Islet precursor cell (in vitro differentiated cells): Measurements from ENCODE around the gene LIMS4.
"Not testable (repeated sequence)": the region's sequence is repeated elsewhere in the genome, so short reads cannot be mapped to it uniquely, and the experiment has no call there.

Experiments
- DNase-seq: peaks from one replicate; pipeline ENCODE4 v3.0.0-alpha.2; 2018

Gene LIMS4, protein sequence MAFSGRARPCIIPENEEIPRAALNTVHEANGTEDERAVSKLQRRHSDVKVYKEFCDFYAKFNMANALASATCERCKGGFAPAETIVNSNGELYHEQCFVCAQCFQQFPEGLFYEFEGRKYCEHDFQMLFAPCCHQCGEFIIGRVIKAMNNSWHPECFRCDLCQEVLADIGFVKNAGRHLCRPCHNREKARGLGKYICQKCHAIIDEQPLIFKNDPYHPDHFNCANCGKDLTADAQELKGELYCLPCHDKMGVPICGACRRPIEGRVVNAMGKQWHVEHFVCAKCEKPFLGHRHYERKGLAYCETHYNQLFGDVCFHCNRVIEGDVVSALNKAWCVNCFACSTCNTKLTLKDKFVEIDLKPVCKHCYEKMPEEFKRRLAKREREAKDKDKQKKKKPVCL

DNA sequence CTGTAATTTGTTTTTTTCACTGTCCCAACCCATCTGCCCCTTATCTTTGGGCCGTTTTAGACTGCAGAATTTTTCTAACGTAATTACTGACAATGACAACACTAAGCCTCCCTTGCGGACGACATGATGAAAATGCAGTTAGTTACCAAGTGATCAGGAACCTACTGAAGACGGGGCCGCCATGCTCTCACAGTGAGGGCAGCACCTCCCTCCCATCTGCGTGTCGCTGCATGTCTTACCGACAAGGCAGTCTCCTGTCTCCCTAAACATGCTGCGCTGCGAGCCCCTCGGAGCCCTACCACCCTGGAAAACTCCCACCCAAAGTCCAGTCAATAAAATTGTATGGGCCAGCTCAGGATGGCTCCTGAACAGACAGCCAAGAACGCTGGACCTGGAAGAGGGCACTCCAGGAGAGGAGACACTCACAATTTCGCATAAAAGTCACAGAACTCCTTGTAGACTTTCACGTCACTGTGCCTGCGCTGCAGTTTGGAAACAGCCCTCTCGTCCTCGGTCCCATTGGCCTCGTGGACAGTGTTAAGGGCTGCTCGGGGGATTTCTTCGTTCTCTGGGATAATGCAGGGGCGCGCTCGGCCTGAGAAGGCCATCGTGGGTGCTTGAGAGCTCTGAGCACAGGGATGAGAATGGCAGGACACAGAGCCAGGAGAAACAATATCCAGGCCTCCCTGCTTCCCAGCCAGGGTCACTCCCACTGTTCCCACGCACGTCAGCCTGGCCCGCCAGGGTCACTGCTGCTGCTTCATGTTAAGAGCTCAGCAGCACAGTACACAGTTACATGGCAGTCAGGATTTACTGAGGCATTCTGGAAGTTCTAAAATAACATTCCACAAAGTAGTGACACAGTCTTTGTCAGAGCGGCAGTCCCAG, at the start of gene LIMS4:
Gene LIMS4, minus strand, starts transcription at position 646 of the 888 bp plus-strand sequence. Its CDS starts 38 bp downstream, at position 608.
- DNase-seq: not testable (repeated sequence)

DNA sequence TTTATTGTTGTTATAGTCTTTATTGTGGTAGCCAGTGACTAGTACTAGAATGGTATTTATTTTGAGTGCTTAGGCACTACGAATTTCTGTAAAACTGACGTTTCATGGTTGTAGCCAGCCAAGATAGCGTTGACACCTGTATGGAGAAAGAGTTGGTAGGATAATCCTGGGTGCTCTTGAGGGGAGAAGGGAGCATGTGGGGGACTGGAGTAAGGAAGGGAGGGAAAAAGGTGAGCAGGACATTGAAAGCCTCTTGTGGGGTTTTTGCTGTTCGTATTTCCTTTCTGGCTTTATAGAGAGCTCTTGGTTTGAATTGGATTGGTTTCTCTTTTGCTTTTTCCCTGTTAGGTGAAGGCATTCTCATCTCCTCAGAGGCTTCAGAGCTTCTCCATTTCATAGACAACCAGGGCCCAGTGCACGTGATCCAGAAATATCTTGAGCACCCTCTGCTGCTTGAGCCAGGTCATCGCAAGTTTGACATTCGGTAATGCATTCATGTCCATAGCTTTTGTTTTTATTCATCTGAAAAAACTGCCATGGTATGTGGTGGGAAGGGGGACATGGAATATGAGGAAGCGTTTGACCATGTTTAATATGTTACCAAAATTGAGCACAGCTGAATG, 27.2 kb upstream of the LIMS4 start:
- not testable (repeated sequence) for DNase-seq

DNA sequence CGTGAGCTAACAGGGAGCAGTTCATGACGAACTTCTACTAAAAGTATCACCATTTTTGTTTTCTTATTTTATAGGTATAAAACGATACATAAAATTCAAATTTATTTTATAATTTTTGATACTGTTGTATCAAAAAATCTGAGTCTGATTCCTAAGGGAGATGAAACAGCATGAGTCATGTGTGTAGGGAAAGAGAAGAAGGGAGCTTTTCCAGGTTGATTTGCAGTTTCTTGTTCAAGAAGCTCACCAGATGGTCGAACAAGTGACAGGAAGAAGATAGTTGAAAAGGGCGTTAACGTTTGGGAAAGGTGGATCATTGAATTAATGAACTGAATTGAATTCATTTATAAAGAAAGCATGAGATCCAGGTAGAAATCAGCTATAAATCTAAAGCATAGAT, 23.4 kb upstream of the LIMS4 start:
- not testable (repeated sequence) for DNase-seq

DNA sequence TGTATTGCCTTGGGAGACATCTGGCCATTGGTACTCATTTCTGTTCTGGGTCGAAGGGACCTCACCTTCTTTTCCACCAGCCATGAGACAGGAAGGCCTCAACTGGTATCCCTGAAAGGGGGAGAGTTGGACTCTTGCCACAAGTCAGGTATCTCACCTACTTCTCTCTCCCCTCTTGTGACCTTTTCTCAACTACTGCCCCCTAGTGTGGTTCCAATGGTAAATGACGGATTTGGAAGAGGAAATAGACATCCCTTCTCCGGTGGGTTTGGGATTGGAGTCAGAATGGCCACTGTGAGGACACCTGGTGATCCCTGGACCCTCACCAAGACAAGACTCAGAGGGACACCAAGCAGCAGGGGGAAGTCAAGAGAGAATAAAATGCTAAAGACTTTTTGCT, 21.9 kb upstream of the LIMS4 start:
- DNase-seq: not testable (repeated sequence)

DNA sequence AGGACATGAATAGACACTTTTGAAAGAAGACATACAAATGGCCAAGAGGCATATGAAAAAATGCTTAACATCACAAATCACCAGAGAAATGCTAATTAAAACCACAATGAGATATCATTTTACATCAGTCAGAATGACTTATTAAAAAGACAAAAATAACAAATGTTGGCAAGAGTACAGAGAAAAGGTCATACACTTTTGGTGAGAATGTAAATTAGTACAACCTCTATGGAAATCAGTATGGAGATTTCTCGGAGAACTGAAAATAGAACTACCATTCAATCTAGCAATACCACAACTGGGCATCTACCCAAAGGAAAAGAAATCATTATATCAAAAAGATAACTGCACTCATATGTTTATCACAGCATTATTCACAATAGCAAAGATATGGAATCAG, 16.4 kb upstream of the LIMS4 start:
- DNase-seq: not testable (repeated sequence)

DNA sequence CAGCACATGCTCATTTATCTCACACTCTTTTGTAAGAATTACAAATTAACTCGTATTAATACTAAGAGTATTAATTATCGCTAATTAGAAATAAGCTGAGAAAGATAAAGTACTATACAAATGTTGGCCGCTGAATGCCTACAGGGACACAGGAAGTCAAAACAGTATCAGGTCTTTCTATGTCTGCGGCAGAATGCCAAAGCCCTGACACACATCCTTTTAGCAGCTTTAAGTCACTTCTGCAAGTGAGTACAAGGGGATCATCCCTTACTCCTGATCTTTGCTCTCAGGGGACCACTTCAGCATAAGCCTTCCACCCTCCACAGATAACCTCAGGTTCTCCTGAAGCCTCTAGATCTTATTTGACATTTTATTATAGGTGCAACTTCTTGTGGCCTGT, 10.1 kb upstream of the LIMS4 start:
- DNase-seq: not testable (repeated sequence)

DNA sequence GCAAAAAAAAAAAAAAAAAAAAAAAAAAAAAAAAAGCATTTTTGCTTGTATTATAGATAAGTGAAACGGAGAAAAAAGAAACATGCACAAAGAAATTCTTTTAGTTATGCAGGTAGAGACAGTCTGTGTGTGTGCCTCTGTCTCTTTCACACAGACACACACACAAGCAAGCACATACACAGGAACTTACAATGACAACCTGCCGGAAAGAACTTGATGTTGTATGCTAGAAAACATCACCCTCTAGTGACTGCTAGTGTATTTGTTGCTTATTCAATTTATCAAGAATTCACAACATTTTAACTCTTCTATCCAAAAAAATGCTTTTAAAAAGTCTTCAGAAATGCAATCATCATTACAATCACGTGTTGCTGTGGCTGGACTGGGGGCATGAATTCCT, 8.6 kb upstream of the LIMS4 start:
- not testable (repeated sequence) for DNase-seq

DNA sequence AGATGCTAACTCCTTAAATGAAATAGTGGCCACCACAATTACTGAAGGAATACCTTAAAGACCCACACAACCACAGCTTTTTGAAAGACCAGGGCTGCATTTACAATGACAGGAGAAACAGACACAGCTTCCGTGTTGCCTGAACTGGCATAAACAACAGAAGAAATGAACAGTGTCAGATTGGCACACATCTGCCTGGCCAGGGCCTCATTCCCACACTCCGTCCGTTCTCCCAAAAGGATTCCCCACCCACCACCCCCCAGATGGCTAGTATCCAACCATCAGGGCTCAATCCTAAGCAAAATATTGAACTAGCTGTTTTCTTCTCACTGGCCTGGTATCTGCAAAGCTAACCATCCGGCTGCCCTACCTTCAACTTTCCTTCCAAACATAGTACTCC, 7.5 kb upstream of the LIMS4 start:
- DNase-seq: not testable (repeated sequence)

DNA sequence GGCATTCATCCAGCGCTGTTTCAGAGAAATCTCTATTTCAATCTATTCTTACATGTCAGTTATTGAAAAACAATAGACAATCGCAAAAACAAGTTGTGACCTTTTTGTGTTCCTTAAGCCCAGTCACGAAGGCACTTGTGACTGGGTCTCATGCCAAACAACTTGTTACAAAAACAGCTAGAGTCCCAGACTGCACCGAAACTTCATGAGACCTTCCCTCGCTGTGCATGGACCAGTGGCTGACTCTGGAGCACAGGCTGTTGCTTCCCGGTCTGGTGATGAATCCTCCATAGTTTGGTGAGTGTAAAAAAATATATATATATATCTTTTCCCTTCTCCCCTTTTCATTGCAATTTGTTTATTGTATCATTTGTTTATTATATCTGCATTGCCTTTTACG, 4.8 kb upstream of the LIMS4 start:
- not testable (repeated sequence) for DNase-seq

DNA sequence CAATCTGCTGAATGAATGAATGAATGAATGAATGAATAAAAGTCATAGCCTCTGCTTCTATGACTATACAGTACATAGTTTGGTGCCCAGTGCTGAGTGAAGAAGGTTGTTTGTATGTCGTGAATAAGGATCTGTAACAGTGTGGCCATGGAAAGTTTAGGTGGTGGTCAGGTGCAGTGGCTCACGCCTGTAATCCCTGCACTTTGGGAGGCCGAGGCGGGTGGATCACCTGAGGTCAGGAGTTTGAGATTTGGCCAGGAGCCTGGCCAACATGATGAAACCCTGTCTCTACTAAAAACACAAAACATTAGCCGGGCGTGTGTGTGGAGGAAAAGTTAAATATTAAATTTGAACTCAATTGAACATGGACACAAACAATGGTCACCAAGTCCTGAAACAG, 4.3 kb upstream of the LIMS4 start:
- not testable (repeated sequence) for DNase-seq

DNA sequence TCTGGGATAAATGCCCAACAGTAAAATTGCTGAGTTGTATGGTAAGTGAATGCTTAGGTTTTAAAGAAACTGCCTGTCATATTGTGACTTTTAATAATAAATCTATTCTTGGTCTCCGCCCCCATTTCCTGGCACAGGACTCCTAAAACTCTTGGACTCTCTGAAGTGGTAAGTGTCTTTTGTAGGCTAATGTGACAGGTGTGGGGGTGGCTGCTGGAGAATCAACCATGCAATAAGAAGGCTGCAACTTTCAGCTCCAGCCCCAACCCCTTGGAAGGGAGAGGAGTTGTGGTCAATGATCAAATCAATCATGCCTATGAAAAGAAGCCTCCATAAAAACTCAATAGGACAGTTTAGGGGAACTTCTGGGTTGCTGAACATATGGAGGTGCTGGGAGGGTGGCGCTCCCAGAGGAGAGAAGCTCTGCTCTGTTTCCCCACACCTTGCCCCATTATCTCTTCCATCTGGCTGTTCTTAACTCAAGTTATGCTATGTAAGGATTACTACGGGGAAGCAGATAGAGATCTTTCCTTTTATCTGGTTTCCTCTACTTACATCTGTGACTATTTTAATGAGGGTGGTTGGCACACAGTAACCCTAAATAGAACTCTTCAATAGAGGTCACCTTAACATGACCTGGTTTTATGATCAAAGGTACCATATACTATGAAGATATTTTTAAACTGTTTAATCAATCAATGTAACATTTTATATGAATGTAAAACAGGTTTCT, 3.2 kb upstream of the LIMS4 start:
- not testable (repeated sequence) for DNase-seq

DNA sequence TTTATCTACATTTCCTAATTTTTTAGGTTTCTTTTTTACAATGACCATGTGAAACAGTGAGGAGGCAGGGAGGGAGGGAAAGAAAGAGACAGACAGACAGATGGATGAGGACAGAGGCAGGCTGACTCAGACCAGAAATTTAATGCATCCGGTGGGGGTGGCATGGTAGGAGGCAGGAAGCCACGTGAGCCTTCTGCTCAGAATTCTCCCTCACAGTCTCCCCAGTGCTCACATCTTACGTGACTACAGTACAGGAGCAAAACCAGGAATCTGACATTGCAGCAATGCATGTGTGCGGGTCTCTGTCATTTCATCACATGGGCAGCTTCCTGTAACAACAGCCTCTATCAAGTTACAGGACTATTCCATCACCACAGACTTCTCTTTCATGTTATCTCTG, 2.3 kb upstream of the LIMS4 start:
- DNase-seq: not testable (repeated sequence)

DNA sequence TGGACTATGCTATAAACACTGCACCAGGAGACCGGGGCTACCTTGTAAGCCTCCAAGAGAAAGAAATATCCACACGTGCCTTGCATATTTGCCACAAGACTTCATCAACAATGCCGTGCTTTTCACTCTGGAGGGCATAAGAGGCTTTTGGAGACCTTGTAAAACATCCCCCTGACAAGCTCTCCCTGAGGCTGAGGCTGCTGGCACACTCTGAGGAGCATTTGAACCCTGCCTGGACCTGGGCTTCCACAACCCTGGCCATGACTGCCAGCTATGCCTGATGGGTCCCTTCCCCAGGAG, 393 bp upstream of the LIMS4 start:
- not testable (repeated sequence) for DNase-seq

DNA sequence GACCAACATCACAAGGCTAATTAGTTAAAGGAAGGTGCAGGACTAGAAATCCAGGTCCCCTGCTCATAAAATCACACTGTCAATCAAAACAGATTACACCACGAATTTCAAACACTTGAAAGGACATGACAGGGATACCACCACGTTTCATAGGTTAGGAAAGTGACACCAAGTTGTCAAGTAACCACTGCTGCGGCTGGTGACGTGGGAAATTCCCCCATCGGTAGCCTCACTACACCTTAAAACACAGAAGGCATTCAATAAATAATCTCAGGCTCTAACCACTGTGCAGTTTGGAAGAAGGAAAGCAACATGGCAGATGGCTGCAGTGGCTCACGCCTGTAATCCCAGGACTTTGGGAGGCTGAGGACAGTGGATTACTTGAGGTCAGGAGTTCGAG, 3.7 kb downstream of the LIMS4 start:
- not testable (repeated sequence) for DNase-seq

DNA sequence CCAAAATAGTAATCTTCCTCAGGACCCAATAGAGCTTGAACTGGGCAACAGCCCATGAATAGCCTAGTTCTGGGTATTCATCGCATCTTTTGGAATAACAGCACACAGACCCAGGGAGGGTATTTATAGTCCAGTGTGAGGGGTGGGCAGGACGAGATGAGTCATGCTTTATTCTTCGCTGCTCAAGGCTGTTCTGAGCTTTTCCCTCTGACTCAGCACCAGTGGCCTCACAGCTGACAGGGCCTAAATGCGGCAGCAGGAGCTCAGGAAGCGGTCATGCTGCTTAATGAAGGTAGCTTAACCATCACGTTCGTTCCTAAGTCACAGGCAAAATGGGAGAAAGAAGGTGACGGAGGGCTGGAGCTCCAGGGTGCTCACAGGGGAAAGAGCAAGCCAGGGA, 7.3 kb downstream of the LIMS4 start:
- DNase-seq: not testable (repeated sequence)

DNA sequence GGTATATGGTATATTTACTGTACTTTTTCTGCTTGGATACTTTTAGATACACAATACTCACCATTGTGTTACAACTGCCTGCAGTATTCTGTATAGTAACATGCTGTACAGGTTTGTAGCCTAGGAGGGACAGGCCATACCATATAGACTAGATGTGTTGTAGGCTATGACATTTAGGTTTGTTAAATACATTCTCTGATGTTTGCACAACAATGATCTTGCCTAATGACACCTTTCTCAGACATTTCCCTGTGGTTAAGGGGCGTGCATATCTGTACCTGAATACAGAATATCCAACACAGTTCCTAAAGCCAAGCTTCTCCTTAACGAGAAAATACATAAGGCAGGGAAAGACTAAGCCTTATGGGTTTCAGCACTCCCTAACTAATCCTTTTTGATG, 10.2 kb downstream of the LIMS4 start:
- DNase-seq: not testable (repeated sequence)

DNA sequence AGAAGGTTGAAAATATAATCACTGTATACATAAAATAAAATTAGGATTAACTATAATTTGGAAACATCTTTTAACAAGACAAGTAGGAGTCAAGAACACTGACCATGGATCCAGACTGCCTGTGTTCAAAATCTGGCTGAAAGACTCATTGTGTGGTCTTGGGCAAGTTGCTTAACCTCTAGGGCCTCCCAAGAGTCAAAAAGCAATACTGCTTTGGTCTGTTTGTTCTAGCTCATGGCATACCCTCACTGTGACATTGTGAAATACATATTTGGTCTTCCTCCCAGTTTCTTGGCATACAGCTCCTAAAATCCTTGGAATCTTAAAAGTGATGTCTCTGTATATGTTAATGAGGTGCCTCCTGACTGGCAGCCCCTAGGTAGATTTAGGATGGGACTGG, 12.3 kb downstream of the LIMS4 start:
- DNase-seq: not testable (repeated sequence)

DNA sequence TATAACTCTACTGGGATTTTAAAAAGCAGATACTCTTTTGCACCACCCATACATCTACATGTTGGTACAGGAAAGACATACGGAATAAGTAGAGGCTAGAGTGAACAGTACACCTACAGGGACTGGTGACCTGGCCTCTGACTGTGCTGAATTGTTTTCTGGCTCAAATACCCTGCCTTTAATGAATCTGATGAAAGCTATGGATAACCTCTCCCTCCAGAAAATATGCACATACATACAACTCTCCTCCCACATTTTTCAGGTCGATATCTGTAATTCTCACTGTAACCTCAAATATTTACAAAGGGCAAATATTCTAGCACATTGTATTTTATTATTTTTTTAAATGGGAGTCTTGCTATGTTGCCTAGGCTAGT, 15.4 kb downstream of the LIMS4 start:
- DNase-seq: not testable (repeated sequence)

DNA sequence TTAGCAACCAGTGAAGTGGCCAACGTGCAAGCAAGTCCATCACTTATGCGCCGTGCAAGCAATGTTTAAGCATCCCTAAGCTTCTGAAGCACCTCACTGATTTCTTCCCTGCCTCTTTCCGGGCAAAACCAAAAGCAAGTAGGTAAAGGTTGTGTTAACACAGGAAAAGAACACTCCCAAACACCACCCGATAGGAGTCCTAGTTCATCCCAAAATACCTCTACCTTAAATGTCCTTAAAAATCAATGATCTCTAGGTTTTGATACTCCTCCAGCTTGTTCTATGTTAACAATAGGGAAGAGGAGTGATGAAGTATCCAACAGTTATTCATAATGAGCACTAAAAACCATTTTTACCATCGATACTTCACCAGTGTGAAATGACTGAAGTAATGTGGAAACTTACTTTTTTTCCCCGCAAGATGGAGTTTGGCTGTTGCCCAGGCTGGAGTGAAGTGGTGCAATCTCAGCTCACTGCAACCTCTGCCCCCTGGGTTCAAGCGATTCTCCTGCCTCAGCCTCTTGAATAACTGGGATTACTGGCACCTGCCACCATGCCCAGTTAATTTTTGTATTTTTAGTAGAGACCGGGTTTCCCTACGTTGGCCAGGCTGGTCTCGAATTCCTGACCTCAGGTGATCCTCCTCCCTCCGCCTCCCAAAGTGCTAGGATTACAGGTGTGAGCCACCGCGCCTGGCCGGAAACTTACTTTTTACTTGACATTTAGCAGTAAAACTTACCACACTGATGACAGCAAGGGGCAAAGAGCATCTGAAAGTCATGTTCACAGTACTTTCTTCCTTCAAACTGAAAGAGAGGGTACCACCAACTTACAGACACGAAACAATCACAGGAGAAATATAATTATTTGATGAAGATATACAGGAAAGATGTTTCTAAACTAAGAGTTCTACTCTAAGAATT, 16.1 kb downstream of the LIMS4 start:
- not testable (repeated sequence) for DNase-seq

DNA sequence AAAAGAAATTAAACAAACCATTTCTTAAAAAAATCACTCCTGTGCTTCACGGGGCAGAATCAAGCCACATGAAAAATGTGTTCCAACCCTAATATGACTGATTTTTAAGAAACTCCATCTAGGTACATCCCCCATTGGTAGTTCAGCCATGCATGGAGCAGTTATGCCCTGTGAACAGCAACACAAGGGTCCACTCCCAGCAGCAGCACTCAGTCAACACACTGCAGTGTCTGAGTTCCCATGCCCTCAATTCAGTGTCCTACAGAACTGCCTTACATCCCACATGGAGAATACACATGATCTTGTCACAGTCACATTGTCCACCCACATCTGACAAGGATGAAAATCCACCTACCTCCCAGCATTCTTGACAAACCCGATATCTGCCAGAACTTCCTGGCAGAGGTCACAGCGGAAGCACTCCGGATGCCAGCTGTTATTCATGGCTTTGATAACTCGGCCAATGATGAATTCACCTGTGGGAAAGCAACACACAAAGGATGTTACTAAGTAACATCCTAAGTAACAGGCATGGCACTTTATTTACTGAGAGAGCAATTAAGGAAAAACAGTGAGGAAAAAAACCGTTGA, 17.4 kb downstream of the LIMS4 start:
- DNase-seq: not testable (repeated sequence)

DNA sequence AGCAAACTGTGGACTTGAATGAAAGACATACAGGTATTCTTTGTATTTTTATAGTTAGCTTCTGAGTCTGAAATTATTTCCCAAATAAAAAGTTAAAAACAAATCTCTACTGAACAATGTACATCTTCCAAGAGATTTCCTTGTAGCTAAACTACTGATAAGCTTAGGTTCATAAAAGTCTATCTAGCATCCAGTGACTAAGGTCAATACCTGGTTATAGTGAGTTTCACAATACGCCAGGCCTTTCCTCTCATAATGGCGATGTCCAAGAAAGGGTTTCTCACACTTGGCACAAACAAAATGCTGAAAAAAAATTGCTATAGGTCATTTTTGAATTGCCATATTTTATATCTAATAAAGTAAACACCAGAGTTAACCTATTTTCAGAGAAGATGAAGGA, 21.7 kb downstream of the LIMS4 start:
- DNase-seq: not testable (repeated sequence)
